ENCODE results near the gene CABP2.
"Not testable (repeated sequence)": the region's sequence is repeated elsewhere in the genome, so short reads cannot be mapped to it uniquely, and the experiment has no call there.

Gene CABP2

GRCh38 chr11:67522844-67523555, at the start of gene CABP2:
TSS of gene CABP2 (minus strand) at chr11:67523446. CDS start at chr11:67523326, 120 bp downstream.
- no peak for DNase-seq (ENCODE audit: low read depth)

DNA sequence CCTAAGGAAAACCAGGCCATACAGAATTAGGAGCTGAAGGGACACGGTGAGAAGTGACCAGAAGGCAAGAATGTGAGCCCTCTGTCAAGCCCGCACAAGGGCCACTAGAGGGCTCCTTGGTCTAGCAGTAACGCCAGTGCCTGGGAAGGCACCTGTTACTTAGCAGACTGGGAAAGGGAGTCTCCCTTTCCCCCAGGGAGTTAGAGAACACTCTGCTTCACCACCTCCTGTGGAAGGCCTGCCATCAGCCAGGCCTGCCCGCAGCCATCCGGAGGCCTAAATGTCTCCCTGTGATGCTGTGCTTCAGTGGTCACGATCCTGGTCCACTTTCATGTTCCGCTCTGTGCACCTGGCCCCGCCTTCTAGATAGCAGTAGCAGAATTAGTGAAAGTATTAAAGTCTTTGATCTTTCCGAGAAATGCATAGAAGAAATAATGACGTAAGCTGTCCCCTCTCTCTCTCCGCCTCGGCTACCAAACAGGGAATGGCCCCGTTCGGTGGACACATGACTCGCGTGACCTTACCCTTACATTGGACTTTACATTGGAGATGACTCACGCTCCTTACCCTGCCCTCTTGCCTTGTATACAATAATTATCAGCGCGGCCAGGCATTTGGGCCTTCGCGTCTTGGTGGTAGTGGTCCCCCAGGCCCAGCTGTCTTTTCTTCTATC, 49.6 kb upstream of the CABP2 start:
- DNase-seq (ENCODE audit: low read depth) = no peak

GRCh38 chr11:67572305-67572704, 49.1 kb upstream of the CABP2 start:
- no peak for DNase-seq (ENCODE audit: low read depth)

- no peak for DNase-seq (ENCODE audit: low read depth)
Observed at GRCh38 chr11:67571443-67571842, 48.2 kb upstream of the CABP2 start.

DNA sequence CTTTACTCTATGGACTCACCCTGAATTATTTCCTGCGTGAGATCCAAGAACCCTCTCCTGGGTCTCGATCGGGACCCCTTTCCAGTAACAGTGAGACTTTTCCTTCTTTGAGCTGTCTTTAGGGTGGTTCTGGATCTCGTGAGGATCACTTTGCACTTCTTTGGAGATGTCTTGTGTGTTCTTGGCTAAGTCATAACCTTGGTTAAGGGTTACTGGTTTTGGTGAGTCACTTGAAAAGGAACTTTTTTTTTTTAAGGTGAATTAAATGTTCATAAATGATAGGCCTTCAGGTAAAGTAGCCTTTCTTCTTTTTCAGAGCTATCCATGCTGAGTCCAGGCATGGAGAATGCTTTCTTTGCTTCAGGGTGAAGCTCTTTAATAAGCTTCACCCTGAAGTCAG, 41.0 kb upstream of the CABP2 start:
- no peak for DNase-seq (ENCODE audit: low read depth)

- DNase-seq (ENCODE audit: low read depth) = not testable (repeated sequence)
Observed at GRCh38 chr11:67563705-67564114, 40.5 kb upstream of the CABP2 start.

DNA sequence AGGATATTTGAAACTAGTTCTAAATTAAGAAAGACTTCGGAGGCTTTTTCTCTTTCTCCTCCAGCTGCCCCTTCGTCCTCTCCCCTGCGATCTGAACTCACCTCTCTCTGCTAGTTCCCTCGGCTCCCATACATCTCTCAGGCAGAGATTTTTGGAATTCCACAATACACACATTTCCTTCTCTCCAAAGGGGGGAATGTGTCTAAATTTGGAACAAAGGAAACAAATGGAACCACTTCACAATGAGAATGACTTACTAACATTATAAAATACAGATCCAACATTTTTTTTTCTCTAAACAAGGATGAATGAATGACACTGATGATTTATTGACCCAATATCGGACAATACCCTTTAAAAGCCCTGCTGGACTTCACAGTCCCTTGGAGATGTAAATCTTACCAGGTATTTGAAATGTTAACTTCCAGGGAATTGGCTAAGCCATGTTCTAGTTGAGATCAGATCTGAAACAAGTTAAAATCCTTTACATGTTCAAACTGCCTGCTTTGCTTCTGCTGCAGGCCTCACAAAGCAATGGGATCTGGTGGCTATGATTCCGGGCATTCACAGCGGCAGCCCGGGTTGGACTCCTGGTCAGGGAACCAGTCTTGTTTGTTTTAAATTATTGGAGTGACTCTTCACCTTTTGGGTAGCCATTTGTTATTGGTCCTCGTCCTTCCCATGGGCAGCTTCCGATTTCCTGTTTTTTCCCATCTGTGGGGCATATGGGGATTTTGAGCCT, 39.9 kb upstream of the CABP2 start:
- DNase-seq (ENCODE audit: low read depth) = no peak

- no peak for DNase-seq (ENCODE audit: low read depth)
Observed at GRCh38 chr11:67561971-67562619, 38.8 kb upstream of the CABP2 start.

- DNase-seq (ENCODE audit: low read depth) = no peak
Observed at GRCh38 chr11:67558084-67558772, 35.0 kb upstream of the CABP2 start.

GRCh38 chr11:67556244-67556643, 33.0 kb upstream of the CABP2 start:
- DNase-seq (ENCODE audit: low read depth) = no peak

DNA sequence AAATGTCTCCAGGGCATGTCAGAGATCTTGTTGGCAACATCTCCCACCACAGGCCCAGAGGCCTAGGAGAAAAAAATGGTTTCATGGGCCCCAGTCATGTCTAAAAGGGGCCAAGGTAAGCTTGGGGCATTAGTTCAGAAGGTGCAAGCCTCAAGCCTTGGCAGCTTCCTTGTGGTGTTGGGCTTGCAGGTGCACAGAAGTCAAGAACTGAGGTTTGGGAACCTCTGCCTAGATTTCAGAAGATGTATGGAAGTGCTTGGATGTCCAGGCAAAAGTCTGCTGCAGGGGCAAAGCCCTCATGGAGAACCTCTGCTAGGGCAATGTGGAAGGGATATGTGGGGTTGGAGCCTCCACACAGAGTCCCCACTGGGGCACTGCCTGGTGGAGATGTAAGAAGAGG, 28.5 kb upstream of the CABP2 start:
- not testable (repeated sequence) for DNase-seq (ENCODE audit: low read depth)

- DNase-seq (ENCODE audit: low read depth) = no peak
Observed at GRCh38 chr11:67551127-67551526, 27.9 kb upstream of the CABP2 start.

- DNase-seq (ENCODE audit: low read depth) = no peak
Observed at GRCh38 chr11:67548555-67549110, 25.4 kb upstream of the CABP2 start.

- DNase-seq (ENCODE audit: low read depth) = not testable (repeated sequence)
Observed at GRCh38 chr11:67548112-67548511, 24.9 kb upstream of the CABP2 start.

DNA sequence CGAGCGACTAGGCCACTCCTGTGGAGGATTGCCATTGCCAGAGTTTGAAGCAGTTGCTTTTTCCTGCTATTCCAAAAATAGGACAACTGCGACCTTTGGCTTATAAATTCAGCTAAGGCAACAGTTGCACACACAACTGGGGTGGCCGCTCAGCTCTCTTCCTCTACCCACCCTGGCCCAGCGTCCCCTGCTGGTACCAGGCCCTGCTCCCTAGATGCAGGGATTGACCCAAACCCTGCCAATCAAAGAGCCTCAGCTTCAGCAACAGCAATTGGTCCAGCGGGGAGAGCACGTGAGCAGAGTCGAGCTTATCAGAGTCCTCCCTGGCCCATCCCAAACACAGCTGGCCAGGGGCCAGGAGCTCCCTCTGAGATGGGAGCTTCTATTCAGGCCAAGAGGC, 22.0 kb upstream of the CABP2 start:
- no peak for DNase-seq (ENCODE audit: low read depth)

DNA sequence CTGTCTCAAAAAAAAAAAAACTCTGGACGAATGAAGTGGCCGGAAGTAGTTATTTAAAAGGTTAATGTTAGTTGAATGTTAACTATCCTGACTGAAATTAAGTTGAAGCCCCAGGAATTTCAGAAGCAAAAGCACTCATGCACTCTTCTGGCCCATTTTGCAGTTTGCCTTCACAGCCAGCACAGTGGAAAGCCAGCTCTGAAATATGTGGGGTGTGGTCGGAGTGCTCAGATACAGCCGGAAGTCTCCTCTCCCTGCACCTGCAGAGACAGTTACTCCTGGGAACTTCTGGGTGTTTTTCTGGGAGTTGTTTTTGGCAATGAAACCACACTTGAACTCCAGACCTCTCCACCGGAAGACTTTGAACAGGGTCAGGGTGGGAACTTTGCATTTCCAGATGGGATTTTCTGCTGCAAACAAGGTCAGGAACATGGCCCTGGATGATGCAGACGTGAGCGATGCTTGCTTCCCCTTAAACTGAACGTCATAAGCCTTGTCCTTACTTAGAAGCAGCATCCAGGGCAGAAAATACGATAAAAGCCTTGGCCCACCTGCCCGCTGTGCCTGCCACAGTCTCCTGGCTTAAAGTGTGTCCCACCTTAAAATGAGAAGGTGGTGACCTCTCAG, 21.5 kb upstream of the CABP2 start:
- no peak for DNase-seq (ENCODE audit: low read depth)

DNA sequence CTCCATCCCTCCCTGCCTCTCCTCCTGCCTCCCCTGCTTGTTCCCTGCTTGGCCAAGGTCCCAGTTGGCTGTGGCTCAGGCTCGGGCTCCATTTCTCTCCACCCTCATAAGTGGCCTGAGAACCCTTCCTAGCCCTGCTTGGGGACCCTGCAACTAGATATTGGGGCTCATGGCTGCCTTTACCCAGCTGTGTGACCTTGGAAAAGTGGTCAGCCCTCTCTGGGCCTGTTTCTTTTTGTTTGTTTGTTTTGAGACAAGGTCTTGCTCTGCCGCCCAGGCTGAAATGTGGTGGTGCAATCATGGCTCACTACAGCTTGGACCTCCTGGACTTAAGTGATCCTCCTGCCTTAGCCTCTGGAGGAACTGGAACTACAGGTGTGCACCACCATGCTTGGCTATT, 20.3 kb upstream of the CABP2 start:
- no peak for DNase-seq (ENCODE audit: low read depth)

DNA sequence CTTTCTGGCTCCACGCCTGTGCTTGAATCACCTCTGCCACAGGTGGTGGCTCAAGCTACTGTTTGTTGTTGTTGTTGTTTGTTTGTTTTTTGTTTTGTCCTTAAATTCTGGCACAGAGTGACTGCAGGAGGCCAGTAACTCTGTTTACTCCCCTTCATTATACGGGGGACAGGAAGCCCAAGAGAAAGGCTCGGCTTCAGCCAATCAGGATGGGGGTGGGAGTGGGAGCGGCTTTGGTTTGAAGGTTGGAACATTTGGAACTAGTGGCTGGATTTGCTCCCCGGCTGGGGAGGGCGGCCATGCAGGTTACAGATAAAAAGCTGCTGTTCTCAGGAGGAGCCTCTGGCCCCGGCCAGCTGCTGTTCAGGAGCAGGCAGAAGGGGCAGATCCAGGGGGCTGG, 19.7 kb upstream of the CABP2 start:
- DNase-seq (ENCODE audit: low read depth) = no peak

GRCh38 chr11:67542169-67542568, 18.9 kb upstream of the CABP2 start:
- DNase-seq (ENCODE audit: low read depth) = no peak

DNA sequence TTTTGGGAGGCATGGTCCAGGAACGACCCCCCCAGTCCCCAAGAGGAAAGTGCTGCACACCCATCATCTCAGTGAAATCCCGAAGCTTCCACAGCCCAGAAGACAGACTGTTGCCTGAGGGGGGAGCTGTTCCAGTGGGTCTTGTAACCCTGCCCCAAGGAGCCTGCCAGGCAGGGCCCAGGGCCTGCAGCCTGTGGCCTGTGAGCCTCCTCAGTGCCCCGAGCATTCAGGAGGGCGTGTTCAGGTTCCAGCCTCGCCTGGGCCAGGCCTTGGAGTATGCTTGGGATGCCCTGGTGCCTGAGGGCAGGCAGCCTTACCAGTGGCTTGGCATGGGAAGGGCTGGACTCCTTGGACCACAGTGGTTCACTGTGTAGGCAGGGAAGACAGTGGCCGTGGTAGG, 18.0 kb upstream of the CABP2 start:
- DNase-seq (ENCODE audit: low read depth) = no peak

- DNase-seq (ENCODE audit: low read depth) = no peak
Observed at GRCh38 chr11:67539550-67539949, 16.3 kb upstream of the CABP2 start.
